Testis (tissue), 2 donors: ENCODE measurements around the gene GATA5.
"Not testable (repeated sequence)": the region's sequence is repeated elsewhere in the genome, so short reads cannot be mapped to it uniquely, and the experiment has no call there.

Experiments
- CTCF ChIP-seq, 3 experiments: fragments of 450-650 bp in 2 of 3; fragments of 200-600 bp in 1 of 3; sonication (generic) in 1 of 3; IDR thresholded peaks; one replicate each; pipeline ENCODE4 v1.5.1; 2016 to 2019; ENCODE audit warnings: antibody characterized with exemption in 3 of 3, mild to moderate bottlenecking in 2 of 3, moderate library complexity in 1 of 3
- POLR2A ChIP-seq: fragments of 450-650 bp; IDR thresholded peaks from one replicate; pipeline ENCODE4 v1.6.1; 2017; ENCODE audit warnings: antibody characterized with exemption, mild to moderate bottlenecking, moderate library complexity

DNA sequence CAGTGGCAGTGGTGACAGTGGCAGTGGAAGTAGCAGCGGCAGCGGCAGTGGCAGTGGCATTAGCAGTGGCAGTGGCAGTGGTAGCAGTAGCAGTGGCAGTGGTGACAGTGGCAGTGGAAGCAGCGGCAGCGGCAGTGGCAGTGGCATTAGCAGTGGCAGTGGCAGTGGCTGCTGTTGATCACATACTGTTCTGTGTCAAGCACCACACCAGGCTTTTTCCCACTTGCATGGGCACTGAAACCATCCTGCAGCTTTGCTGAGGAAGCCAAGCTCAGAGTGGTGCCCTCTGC, 49.8 kb downstream of the GATA5 start:
- not testable (repeated sequence) for TF ChIP-seq CTCF (IDR thresholded peaks at IDR 0.05); POLR2A
